NB4 (cell line): Measurements from ENCODE around the gene SLC37A1.

Experiments used
- POLR2A ChIP-seq: IDR thresholded peaks from 2 replicates; pipeline ENCODE4 v1.6.1; 2011; ENCODE audit warnings: mild to moderate bottlenecking; ENCODE audit not compliant: insufficient read length; ENCODE audit errors: extremely low read depth
- TF ChIP-seq, protein P1 (sequence below): IDR thresholded peaks from one replicate; pipeline ENCODE4 v1.5.1; 2012; ENCODE audit warnings: low read depth, low read length

DNA sequence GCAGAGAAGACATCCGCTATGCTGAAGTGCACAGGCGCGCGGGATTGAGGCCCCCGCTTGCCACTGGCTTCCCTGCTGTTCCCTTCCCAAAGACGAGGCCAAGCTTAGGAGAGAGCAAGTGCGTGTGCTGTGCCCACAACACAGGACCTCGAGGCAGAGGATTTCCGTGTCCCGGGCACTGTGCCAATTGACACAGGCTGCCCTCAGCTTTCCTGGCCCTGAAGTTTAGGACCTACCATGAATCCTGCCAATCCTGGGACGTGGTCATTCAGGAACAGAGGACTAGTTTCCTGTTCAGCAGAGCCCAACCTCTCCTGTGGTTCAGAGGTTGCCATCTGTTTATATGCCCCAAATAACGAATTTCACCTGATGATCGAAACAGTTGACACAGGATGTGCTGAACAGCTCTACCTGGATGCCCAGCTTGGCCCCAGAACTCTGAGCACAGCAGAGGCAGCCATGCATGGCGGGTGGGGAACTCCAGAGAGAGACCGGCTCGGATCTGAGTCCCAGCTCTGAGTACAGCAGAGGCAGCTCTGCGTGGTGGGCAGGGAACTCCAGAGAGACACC lies 22.0 kb downstream of the SLC37A1 start:
- TF ChIP-seq, protein P1, sequence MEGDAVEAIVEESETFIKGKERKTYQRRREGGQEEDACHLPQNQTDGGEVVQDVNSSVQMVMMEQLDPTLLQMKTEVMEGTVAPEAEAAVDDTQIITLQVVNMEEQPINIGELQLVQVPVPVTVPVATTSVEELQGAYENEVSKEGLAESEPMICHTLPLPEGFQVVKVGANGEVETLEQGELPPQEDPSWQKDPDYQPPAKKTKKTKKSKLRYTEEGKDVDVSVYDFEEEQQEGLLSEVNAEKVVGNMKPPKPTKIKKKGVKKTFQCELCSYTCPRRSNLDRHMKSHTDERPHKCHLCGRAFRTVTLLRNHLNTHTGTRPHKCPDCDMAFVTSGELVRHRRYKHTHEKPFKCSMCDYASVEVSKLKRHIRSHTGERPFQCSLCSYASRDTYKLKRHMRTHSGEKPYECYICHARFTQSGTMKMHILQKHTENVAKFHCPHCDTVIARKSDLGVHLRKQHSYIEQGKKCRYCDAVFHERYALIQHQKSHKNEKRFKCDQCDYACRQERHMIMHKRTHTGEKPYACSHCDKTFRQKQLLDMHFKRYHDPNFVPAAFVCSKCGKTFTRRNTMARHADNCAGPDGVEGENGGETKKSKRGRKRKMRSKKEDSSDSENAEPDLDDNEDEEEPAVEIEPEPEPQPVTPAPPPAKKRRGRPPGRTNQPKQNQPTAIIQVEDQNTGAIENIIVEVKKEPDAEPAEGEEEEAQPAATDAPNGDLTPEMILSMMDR = no peak
- TF ChIP-seq POLR2A = no peak
